ENCODE measurements around the gene PARD3.
"Not testable (repeated sequence)": the region's sequence is repeated elsewhere in the genome, so short reads cannot be mapped to it uniquely, and the experiment has no call there.

The PARD3 gene

DNA sequence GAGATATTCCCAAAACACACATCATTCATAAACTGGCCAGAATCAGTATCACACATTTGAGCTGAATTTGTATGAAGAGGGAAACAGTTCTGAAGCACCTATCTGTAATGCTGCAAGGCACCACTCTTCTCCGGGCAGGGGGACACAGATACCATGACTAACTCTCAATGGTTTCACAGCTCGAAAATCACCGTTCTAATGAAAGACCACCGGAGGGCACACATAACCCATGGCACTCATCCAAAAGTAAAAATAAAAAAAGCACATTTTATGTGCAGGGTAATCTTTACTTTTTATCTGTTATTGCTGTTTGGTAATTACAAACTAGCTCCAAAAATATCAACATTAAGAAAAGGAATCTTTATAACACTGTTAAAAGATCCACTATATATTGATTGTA is 137.5 kb downstream of the PARD3 start:
- no peak for DNase-seq

DNA sequence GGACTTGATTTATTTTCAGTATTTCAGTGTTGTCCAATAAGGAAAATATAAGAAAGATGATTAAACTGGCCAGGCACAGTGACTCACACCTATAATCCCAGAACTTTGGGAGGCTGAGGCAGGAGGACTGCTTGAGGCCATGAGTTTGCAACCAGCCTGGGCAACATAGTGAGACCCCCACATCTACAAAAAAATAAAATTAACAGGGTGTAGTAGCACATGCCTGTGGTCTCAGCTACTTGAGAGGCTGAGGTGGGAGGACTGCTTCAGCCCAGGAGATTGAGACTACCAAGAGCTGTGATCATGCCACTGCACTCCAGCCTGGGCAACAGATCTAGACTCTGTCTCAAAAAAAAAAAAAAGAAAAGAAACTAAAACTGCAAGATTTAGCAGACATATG is 138.0 kb downstream of the PARD3 start:
- no peak for DNase-seq

GRCh38 chr10:34674176-34674575 is 140.9 kb downstream of the PARD3 start:
- no peak for DNase-seq

- no peak for DNase-seq
Measured at GRCh38 chr10:34670081-34670480, 145.0 kb downstream of the PARD3 start.

GRCh38 chr10:34669079-34669478 is 146.0 kb downstream of the PARD3 start:
- DNase-seq = no peak

GRCh38 chr10:34667177-34667576 is 147.9 kb downstream of the PARD3 start:
- DNase-seq = no peak

GRCh38 chr10:34666008-34666704 is 148.9 kb downstream of the PARD3 start:
- no peak for DNase-seq

- DNase-seq = no peak
Measured at GRCh38 chr10:34664706-34665105, 150.4 kb downstream of the PARD3 start.

- DNase-seq = no peak
Measured at GRCh38 chr10:34661580-34661979, 153.5 kb downstream of the PARD3 start.

- no peak for DNase-seq
Measured at GRCh38 chr10:34658934-34659333, 156.2 kb downstream of the PARD3 start.

GRCh38 chr10:34656661-34657060 is 158.4 kb downstream of the PARD3 start:
- no peak for DNase-seq

DNA sequence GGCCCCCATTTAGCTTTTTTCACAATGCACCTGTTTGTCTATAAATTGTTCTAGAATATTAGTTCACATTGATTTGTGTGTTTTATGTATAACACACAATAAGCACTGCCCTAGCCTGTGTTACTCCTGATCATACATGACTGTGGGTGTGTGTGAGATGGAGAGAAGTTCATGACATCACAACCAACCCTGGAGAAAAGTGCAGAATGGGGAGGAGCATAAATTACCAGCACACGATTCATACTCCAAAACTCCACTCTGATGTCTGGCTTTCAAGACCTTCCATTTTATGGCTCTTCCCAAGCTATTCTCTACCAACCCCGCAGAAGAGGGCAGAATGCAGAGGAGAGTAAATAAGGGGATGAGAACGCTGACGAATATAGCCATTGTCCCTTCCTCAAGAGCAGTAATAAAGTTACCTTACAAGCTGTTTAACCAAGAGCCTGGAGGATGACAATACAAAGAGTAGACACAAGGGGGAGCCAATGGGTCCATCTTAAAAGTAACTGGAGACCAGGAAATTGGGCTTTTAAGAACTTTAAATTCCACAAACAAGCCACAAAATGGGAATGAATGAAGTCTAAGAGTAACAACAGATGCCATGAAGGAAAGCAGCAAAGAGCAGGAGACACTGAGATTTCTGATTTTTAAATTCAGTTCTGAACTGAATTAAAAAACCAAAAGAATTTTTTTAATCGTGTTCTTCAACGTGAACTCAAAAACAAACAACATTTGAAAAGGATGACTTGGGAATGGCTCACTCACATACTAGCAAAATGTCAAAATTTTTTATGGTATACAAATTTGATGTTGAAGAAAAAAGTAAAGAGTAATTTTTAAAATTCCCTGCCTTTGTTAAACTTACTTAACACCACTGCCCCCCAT is 159.6 kb downstream of the PARD3 start:
- DNase-seq = peak; percentile 38

- no peak for DNase-seq
Measured at GRCh38 chr10:34654211-34654610, 160.9 kb downstream of the PARD3 start.

GRCh38 chr10:34653530-34653929 is 161.6 kb downstream of the PARD3 start:
- no peak for DNase-seq

DNA sequence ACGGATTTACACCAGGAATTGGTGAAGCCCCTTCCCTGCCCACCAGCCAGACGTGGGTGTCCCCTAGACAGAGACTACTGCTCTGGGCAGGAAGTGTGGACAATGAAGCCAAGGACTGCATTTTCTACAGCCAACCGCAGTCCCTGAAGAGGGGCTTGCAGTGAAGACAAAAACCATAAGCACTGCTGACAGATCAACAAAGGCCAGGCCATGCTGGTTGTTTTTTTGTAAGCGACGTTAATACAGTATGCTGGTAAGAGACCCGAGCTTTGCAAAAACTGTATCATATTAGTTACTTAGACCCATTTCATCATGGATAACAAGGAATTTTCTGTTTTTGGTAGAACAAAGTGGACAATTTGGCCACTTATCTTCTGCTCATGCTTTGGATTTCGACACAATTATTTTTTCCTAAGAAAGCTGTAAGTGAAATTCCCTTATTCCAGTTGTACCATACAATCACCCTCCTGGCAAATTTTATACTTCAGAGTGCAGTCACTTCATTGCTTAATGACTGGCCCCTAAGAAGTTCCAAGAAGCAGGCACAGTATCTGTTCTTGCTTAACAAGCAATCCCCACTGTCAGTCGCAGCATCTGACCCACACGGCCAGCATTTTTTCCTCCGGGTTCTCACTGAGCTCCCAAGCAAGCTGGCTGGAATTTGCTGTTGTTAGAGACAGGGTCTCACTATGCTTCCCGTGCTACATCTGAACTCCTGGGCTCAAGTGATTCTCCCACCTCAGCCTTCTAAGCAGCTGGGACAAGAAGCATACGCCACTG is 163.5 kb downstream of the PARD3 start:
- no peak for DNase-seq

GRCh38 chr10:34650156-34650555 is 164.9 kb downstream of the PARD3 start:
- no peak for DNase-seq

DNA sequence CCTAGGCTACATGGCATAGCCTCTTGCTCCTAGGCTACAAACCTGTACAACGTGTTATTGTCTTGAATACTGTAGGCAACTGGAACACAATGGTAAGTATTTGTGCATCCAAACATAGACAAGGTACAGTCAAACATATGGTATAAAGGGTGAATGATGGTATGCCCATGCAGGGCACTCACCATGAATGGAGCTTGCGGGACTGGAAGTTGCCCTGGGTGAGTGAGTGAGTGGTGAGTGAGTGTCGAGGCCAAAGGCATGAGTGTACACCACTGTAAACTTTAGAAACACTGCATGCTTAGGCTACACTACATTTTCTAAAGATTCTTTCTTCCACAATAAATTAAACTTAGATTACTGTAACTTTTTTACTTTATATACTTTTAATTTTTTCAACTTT is 165.7 kb downstream of the PARD3 start:
- DNase-seq = no peak

- DNase-seq = no peak
Measured at GRCh38 chr10:34648919-34649318, 166.2 kb downstream of the PARD3 start.

GRCh38 chr10:34647875-34648865 is 166.9 kb downstream of the PARD3 start:
- DNase-seq = no peak

GRCh38 chr10:34647160-34647559 is 167.9 kb downstream of the PARD3 start:
- DNase-seq = no peak

DNA sequence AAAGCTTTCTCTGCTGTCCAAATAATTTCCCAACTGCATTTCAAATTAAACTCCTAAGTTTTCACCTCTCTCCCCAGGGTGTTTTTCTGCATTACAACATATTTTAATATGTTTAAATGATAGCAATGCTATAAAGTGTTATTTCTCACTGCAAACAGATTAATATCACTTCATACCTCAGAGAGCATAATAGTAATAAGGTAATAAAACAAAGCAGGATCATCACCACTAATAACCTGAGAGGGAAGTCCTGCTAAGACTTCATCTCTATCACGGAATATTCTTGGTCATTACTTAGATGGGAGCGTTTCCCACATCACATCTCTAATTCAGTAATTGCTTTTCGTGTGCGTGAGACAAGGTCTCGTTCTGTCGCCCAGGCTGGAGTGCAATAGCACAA is 168.8 kb downstream of the PARD3 start:
- DNase-seq = no peak

GRCh38 chr10:34644815-34645214 is 170.3 kb downstream of the PARD3 start:
- not testable (repeated sequence) for DNase-seq

Measured in CD4-positive, alpha-beta T cell treated with Interleukin-10 for 1 hour (primary cell).